Measurements from ENCODE around the gene ZNF765. TPM values are rescaled to one million over a fixed set of nuclear protein-coding genes. Genes with fewer than 3 reads are reported as not detected.
"Not testable (repeated sequence)": the region's sequence is repeated elsewhere in the genome, so short reads cannot be mapped to it uniquely, and the experiment has no call there.

The ZNF765 gene
- polyA plus RNA-seq, 1 donor from 2014 or later, result 11.0 TPM

GRCh38 chr19:53455828-53456227, 60.9 kb downstream of the ZNF765 start:
- Mint-ChIP-seq H3K4me3 (no peak overlapping the region), H3K4me1 (no peaks in the 10 kb centered on the region), H3K27me3 (no peaks in the 10 kb centered on the region), H3K27ac (no peak overlapping the region), H3K36me3 (peaks cover 34% of the 10 kb centered on the region), H3K9me3 (peaks cover 34 to 49% (median 41%) of the 10 kb centered on the region in 3 donors)

- H3K27me3 Mint-ChIP-seq, H3K4me1 Mint-ChIP-seq, H3K27ac Mint-ChIP-seq: not testable (repeated sequence)
- peaks cover 33 to 47% (median 45%) of the 10 kb centered on the region in 3 donors for H3K9me3 Mint-ChIP-seq
- H3K36me3 Mint-ChIP-seq, result peaks cover 11% of the 10 kb centered on the region
- peak overlapping the region in 1 of 4 donors; percentile 18 for H3K4me3 Mint-ChIP-seq
Observed at GRCh38 chr19:53460131-53460721, 65.3 kb downstream of the ZNF765 start.

- H3K27ac Mint-ChIP-seq, result no peak overlapping the region
- H3K9me3 Mint-ChIP-seq, result peaks cover 22 to 33% (median 29%) of the 10 kb centered on the region in 3 donors
- peaks cover 8% of the 10 kb centered on the region for H3K27me3 Mint-ChIP-seq
- no peak overlapping the region for H3K4me3 Mint-ChIP-seq
- peaks cover 0 to 2% (median 2%) of the 10 kb centered on the region in 3 donors for H3K4me1 Mint-ChIP-seq
- H3K36me3 Mint-ChIP-seq, result peaks cover 4% of the 10 kb centered on the region
Observed at GRCh38 chr19:53461866-53462265, 66.9 kb downstream of the ZNF765 start.

GRCh38 chr19:53462861-53463260, 67.9 kb downstream of the ZNF765 start:
- peaks cover 4% of the 10 kb centered on the region for H3K36me3 Mint-ChIP-seq
- peaks cover 2 to 8% (median 4%) of the 10 kb centered on the region in 3 donors for H3K4me1 Mint-ChIP-seq
- H3K9me3 Mint-ChIP-seq, result peaks cover 17 to 28% (median 26%) of the 10 kb centered on the region in 3 donors
- no peak overlapping the region for H3K27ac Mint-ChIP-seq
- peaks cover 8% of the 10 kb centered on the region for H3K27me3 Mint-ChIP-seq
- no peak overlapping the region for H3K4me3 Mint-ChIP-seq

- Mint-ChIP-seq H3K27me3 (peaks cover 8% of the 10 kb centered on the region), H3K4me1 (peaks cover 3 to 11% (median 6%) of the 10 kb centered on the region in 3 donors), H3K9me3 (peaks cover 14 to 28% (median 23%) of the 10 kb centered on the region in 3 donors), H3K27ac (no peak overlapping the region), H3K36me3 (peaks cover 4% of the 10 kb centered on the region), H3K4me3 (peak overlapping the region in 2 of 4 donors; percentile 17 to 58)
Observed at GRCh38 chr19:53463263-53463662, 68.3 kb downstream of the ZNF765 start.

- H3K4me1 Mint-ChIP-seq, result peaks cover 18% of the 10 kb centered on the region in 3 donors
- H3K36me3 Mint-ChIP-seq, result peaks cover 3% of the 10 kb centered on the region
- H3K27ac Mint-ChIP-seq, result peak overlapping the region; percentile 46 to 93 (median 89)
- H3K4me3 Mint-ChIP-seq, result peak overlapping the region; percentile 91 to 99 (median 98)
- H3K27me3 Mint-ChIP-seq, result peaks cover 8% of the 10 kb centered on the region
- H3K9me3 Mint-ChIP-seq, result peaks cover 3 to 18% (median 6%) of the 10 kb centered on the region in 3 donors
Observed at GRCh38 chr19:53466726-53467484, 72.0 kb downstream of the ZNF765 start.

GRCh38 chr19:53467485-53468262, 72.7 kb downstream of the ZNF765 start, which contains the start of gene ZNF813:
Gene ZNF813, plus strand, starts transcription at chr19:53467733. Its CDS starts 16,090 bp downstream, at chr19:53483823.
- peaks cover 6 to 19% (median 7%) of the 10 kb centered on the region in 3 donors for H3K9me3 Mint-ChIP-seq
- H3K27ac Mint-ChIP-seq, result peak within 1 kb of the TSS; percentile 89 to 93 (median 93)
- peak within 1 kb of the TSS; percentile 91 to 99 (median 98) for H3K4me3 Mint-ChIP-seq
- peaks cover 8% of the 10 kb centered on the region for H3K27me3 Mint-ChIP-seq
- H3K36me3 Mint-ChIP-seq, result peaks cover 7% of the 10 kb centered on the region
- H3K4me1 Mint-ChIP-seq, result peaks cover 18 to 21% (median 20%) of the 10 kb centered on the region in 3 donors

- Mint-ChIP-seq H3K9me3 (peaks cover 3 to 15% (median 5%) of the 10 kb centered on the region in 3 donors), H3K27ac (peak overlapping the region in 1 of 3 donors; percentile 67), H3K4me1 (peaks cover 18 to 21% (median 20%) of the 10 kb centered on the region in 3 donors), H3K36me3 (peaks cover 11% of the 10 kb centered on the region), H3K4me3 (peak overlapping the region; percentile 91 to 99 (median 98))
- H3K27me3 Mint-ChIP-seq, result not testable (repeated sequence)
Observed at GRCh38 chr19:53468628-53469027, 73.7 kb downstream of the ZNF765 start.

- peaks cover 6 to 20% (median 12%) of the 10 kb centered on the region in 3 donors for H3K9me3 Mint-ChIP-seq
- H3K27ac Mint-ChIP-seq, result no peak overlapping the region
- peak overlapping the region in 1 of 4 donors; percentile 34 for H3K4me3 Mint-ChIP-seq
- H3K27me3 Mint-ChIP-seq, result no peaks in the 10 kb centered on the region
- peaks cover 23% of the 10 kb centered on the region for H3K36me3 Mint-ChIP-seq
- H3K4me1 Mint-ChIP-seq, result peaks cover 17 to 21% (median 18%) of the 10 kb centered on the region in 3 donors
Observed at GRCh38 chr19:53471916-53472315, 77.0 kb downstream of the ZNF765 start.

- not testable (repeated sequence) for H3K27ac Mint-ChIP-seq
- peaks cover 9 to 27% (median 21%) of the 10 kb centered on the region in 3 donors for H3K9me3 Mint-ChIP-seq
Observed at GRCh38 chr19:53474832-53475231, 79.9 kb downstream of the ZNF765 start.

GRCh38 chr19:53475470-53475869, 80.5 kb downstream of the ZNF765 start:
- H3K4me1 Mint-ChIP-seq, H3K27me3 Mint-ChIP-seq, H3K27ac Mint-ChIP-seq: not testable (repeated sequence)
- Mint-ChIP-seq H3K9me3 (peaks cover 9 to 28% (median 20%) of the 10 kb centered on the region in 3 donors), H3K36me3 (peaks cover 36% of the 10 kb centered on the region), H3K4me3 (peak overlapping the region in 1 of 4 donors; percentile 70)

More at GRCh38 chr19:53474832-53475231, 79.9 kb downstream of the ZNF765 start:
- not testable (repeated sequence) for H3K27me3 Mint-ChIP-seq, H3K4me1 Mint-ChIP-seq, H3K4me3 Mint-ChIP-seq
- H3K36me3 Mint-ChIP-seq, result peaks cover 36% of the 10 kb centered on the region

Other genes starting within 250 kb of the ZNF765 start
- 8.6 TPM for gene ZNF347, start 236.1 kb upstream of the ZNF765 start, polyA plus RNA-seq
- gene ZNF665, start 201.8 kb upstream of the ZNF765 start, polyA plus RNA-seq, result 8.2 TPM
- 8.7 TPM for gene ZNF677, start 140.3 kb upstream of the ZNF765 start, polyA plus RNA-seq
- gene VN1R2, start 136.9 kb upstream of the ZNF765 start, polyA plus RNA-seq, result not detected
- gene VN1R4, start 127.4 kb upstream of the ZNF765 start, polyA plus RNA-seq, result not detected
- 11.6 TPM for gene ZNF845, start 61.4 kb upstream of the ZNF765 start, polyA plus RNA-seq
- 12.4 TPM for gene ZNF525, start 29.4 kb upstream of the ZNF765 start, polyA plus RNA-seq
- gene ZNF761, start 36.8 kb downstream of the ZNF765 start, polyA plus RNA-seq, result 10.3 TPM
- 7.2 TPM for gene ZNF813, start 72.6 kb downstream of the ZNF765 start, polyA plus RNA-seq
- gene ZNF331, start 143.0 kb downstream of the ZNF765 start, polyA plus RNA-seq, result 27.1 TPM
- not detected for gene DPRX, start 236.8 kb downstream of the ZNF765 start, polyA plus RNA-seq

Data from IgD-negative memory B cell (primary cell).